Measurements from ENCODE around the gene MRPL16. TPM values are rescaled to one million over a fixed set of nuclear protein-coding genes. Genes with fewer than 3 reads are reported as not detected.

MRPL16 gene
- total and polyA plus RNA-seq, 4 donors: 24.9 to 54.9 (median 39.6) TPM

DNA sequence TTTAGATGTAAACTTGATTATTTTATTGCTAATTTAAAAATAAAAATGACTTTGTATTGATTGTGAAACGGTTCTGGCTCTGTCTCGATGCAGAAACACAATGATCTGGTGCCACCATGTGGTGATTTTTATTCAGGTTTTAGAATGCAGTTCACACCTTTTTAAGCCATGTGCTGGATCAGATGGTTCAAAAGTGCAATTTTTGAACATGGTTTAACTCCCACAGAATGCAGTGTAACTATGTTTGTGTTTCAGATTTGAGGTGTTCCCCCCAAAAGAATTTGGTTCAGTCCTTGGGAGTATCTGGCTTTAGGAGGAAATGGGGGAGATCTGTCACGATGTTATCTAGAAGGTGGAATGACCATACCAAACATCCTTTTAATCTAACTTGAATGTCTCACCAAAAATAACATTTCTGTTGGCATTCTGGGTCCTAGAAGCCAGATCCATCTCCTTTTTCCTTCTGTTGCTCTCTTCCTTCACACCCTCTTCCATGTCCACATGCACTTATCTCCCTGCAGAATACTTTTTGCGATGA, 7.9 kb downstream of the MRPL16 start:
- TF ChIP-seq, protein P1, sequence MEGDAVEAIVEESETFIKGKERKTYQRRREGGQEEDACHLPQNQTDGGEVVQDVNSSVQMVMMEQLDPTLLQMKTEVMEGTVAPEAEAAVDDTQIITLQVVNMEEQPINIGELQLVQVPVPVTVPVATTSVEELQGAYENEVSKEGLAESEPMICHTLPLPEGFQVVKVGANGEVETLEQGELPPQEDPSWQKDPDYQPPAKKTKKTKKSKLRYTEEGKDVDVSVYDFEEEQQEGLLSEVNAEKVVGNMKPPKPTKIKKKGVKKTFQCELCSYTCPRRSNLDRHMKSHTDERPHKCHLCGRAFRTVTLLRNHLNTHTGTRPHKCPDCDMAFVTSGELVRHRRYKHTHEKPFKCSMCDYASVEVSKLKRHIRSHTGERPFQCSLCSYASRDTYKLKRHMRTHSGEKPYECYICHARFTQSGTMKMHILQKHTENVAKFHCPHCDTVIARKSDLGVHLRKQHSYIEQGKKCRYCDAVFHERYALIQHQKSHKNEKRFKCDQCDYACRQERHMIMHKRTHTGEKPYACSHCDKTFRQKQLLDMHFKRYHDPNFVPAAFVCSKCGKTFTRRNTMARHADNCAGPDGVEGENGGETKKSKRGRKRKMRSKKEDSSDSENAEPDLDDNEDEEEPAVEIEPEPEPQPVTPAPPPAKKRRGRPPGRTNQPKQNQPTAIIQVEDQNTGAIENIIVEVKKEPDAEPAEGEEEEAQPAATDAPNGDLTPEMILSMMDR (IDR thresholded peaks at IDR 0.05; ENCODE audit: low read depth, low read length, missing input control): peak; percentile 84
- peak; percentile 94 to 97 for TF ChIP-seq RAD21 (IDR thresholded peaks at IDR 0.05)
- TF ChIP-seq SP1 (IDR thresholded peaks at IDR 0.05): no peak
- TF ChIP-seq, protein P2, sequence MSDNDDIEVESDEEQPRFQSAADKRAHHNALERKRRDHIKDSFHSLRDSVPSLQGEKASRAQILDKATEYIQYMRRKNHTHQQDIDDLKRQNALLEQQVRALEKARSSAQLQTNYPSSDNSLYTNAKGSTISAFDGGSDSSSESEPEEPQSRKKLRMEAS (IDR thresholded peaks at IDR 0.05): peak; percentile 97
- TF ChIP-seq FOXA1 (IDR thresholded peaks at IDR 0.05): no peak
- TF ChIP-seq, protein P3, sequence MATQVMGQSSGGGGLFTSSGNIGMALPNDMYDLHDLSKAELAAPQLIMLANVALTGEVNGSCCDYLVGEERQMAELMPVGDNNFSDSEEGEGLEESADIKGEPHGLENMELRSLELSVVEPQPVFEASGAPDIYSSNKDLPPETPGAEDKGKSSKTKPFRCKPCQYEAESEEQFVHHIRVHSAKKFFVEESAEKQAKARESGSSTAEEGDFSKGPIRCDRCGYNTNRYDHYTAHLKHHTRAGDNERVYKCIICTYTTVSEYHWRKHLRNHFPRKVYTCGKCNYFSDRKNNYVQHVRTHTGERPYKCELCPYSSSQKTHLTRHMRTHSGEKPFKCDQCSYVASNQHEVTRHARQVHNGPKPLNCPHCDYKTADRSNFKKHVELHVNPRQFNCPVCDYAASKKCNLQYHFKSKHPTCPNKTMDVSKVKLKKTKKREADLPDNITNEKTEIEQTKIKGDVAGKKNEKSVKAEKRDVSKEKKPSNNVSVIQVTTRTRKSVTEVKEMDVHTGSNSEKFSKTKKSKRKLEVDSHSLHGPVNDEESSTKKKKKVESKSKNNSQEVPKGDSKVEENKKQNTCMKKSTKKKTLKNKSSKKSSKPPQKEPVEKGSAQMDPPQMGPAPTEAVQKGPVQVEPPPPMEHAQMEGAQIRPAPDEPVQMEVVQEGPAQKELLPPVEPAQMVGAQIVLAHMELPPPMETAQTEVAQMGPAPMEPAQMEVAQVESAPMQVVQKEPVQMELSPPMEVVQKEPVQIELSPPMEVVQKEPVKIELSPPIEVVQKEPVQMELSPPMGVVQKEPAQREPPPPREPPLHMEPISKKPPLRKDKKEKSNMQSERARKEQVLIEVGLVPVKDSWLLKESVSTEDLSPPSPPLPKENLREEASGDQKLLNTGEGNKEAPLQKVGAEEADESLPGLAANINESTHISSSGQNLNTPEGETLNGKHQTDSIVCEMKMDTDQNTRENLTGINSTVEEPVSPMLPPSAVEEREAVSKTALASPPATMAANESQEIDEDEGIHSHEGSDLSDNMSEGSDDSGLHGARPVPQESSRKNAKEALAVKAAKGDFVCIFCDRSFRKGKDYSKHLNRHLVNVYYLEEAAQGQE (IDR thresholded peaks at IDR 0.05): no peak
- peak; percentile 21 for TF ChIP-seq YY1 (IDR thresholded peaks at IDR 0.05)
- TF ChIP-seq FOXA2 (IDR thresholded peaks at IDR 0.05): no peak
- peak in 1 of 2 donors; percentile 28 for TF ChIP-seq HNF4A (conservative IDR thresholded peaks at IDR 0.05)
- Histone ChIP-seq H3K27me3 (ENCODE audit: control insufficient read depth in 4 of 4, insufficient read depth in 4 of 4, low read length in 3 of 4) (no peaks in the 10 kb centered on the region), H3K9ac (ENCODE audit: low read depth in 1 of 2, low read length in 2 of 2) (no peak overlapping the region), H3K36me3 (ENCODE audit: control insufficient read depth in 4 of 4, insufficient read depth in 3 of 4, low read depth in 1 of 4, low read length in 3 of 4) (peaks cover 8 to 31% (median 17%) of the 10 kb centered on the region in 4 donors), H3K4me3 (ENCODE audit: low read depth in 1 of 3, low read length in 3 of 3) (no peak overlapping the region), H3K9me3 (ENCODE audit: control insufficient read depth in 4 of 4, low read length in 3 of 4) (no peaks in the 10 kb centered on the region), H3K27ac (ENCODE audit: low read depth in 1 of 2, low read length in 2 of 2) (no peak overlapping the region), H3K4me1 (ENCODE audit: control insufficient read depth in 4 of 4, insufficient read depth in 4 of 4, low read length in 3 of 4) (peaks cover 0 to 6% (median 0%) of the 10 kb centered on the region in 4 donors)
- WGBS: 50% methylated on average over 4 of the region's 4 CpGs
- no peak for DNase-seq (ENCODE audit: low spot score)

DNA sequence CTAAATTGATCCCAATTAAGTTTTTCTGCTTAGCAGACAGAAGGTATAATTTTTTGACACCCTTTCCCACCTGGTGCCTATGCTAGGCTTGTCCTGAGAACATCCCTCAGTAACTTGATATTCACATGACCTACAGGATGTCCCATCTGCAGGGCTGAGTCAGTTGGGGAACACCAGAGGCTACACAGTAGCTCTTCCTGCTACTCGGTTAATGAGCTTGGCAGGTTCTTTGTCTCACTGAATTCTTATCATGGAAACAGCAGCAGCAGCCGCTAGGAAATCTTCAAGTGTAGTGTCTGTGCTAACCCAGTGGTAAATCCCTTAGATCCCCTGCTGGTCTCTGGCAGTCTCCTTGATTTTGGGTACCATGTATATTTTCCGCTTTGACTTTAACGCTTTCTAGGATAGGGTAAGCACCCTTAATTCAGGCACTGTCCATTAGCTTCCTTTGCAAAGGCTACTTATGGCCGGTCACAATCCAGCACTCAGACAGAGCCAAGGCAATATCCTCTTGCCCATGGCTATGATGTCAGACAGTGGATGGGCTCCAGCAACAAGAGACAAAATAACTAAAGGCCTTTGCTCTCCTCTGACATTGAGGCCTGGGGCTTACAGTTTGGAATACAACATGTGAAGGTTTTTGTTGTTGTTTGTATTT, 8.5 kb downstream of the MRPL16 start:
- Histone ChIP-seq H3K36me3 (ENCODE audit: control insufficient read depth in 4 of 4, insufficient read depth in 3 of 4, low read depth in 1 of 4, low read length in 3 of 4) (peaks cover 9 to 27% (median 18%) of the 10 kb centered on the region in 4 donors), H3K27me3 (ENCODE audit: control insufficient read depth in 4 of 4, insufficient read depth in 4 of 4, low read length in 3 of 4) (no peaks in the 10 kb centered on the region), H3K9ac (ENCODE audit: low read depth in 1 of 2, low read length in 2 of 2) (peak overlapping the region in 1 of 2 donors; percentile 20), H3K4me1 (ENCODE audit: control insufficient read depth in 4 of 4, insufficient read depth in 4 of 4, low read length in 3 of 4) (peaks cover 0 to 6% (median 0%) of the 10 kb centered on the region in 4 donors), H3K4me3 (ENCODE audit: low read depth in 1 of 3, low read length in 3 of 3) (no peak overlapping the region), H3K27ac (ENCODE audit: low read depth in 1 of 2, low read length in 2 of 2) (peak overlapping the region in 1 of 2 donors; percentile 42), H3K9me3 (ENCODE audit: control insufficient read depth in 4 of 4, low read length in 3 of 4) (no peaks in the 10 kb centered on the region)
- 62% methylated on average over 5 of the region's 5 CpGs for WGBS
- TF ChIP-seq RAD21 (IDR thresholded peaks at IDR 0.05): no peak
- no peak for DNase-seq (ENCODE audit: low spot score)

DNA sequence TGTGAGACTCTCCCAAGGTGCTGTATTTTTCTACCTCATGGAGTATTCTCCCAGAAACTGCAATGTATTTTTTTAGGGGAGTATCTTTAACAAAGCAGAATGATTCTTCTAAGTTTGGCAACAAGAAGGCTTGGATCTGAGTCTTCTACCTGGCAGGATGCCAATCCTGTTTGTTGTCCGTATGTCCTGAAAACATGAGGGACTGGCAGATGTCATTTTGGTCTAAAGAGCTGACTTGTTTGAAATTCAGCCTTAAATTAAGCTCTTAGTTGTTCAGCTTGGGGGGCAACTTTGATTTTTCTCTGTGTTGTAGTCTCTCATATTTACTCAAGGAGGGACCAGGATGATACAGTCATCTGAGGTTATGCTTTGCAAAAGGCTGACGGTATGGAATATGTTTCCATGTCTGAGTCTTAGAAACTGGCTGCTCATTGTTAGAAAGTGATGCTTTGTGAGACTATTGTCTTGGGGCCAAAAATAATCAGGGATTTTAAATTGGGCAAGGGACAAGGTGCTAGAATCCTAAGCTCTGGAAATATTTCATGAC, 9.3 kb downstream of the MRPL16 start:
- WGBS: 62% methylated on average over 2 of the region's 2 CpGs
- Histone ChIP-seq H3K9me3 (ENCODE audit: control insufficient read depth in 4 of 4, low read length in 3 of 4) (no peaks in the 10 kb centered on the region), H3K4me3 (ENCODE audit: low read depth in 1 of 3, low read length in 3 of 3) (no peak overlapping the region), H3K27me3 (ENCODE audit: control insufficient read depth in 4 of 4, insufficient read depth in 4 of 4, low read length in 3 of 4) (no peaks in the 10 kb centered on the region), H3K36me3 (ENCODE audit: control insufficient read depth in 4 of 4, insufficient read depth in 3 of 4, low read depth in 1 of 4, low read length in 3 of 4) (peaks cover 6 to 18% (median 11%) of the 10 kb centered on the region in 4 donors), H3K9ac (ENCODE audit: low read depth in 1 of 2, low read length in 2 of 2) (no peak overlapping the region), H3K27ac (ENCODE audit: low read depth in 1 of 2, low read length in 2 of 2) (no peak overlapping the region), H3K4me1 (ENCODE audit: control insufficient read depth in 4 of 4, insufficient read depth in 4 of 4, low read length in 3 of 4) (peaks cover 0 to 6% (median 0%) of the 10 kb centered on the region in 4 donors)
- no peak for DNase-seq (ENCODE audit: low spot score)
- TF ChIP-seq, protein P4, sequence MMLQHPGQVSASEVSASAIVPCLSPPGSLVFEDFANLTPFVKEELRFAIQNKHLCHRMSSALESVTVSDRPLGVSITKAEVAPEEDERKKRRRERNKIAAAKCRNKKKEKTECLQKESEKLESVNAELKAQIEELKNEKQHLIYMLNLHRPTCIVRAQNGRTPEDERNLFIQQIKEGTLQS (IDR thresholded peaks at IDR 0.05): no peak
- TF ChIP-seq GABPA (IDR thresholded peaks at IDR 0.05 in 1 of 2, conservative IDR thresholded peaks at IDR 0.05 in 1 of 2) (no peak), TAF1 (conservative IDR thresholded peaks at IDR 0.05) (no peak), FOXA1 (IDR thresholded peaks at IDR 0.05) (no peak), NR2F2 (IDR thresholded peaks at IDR 0.05) (no peak)

Measured in liver (tissue), 9 donors.